Measurements from ENCODE around the gene PCDH15. TPM values are rescaled to one million over a fixed set of nuclear protein-coding genes. Genes with fewer than 3 reads are reported as not detected.

PCDH15 gene
- total RNA-seq, 4 donors from 2014 or later = 0.14 to 0.48 (median 0.37) TPM; not detected in 1

DNA sequence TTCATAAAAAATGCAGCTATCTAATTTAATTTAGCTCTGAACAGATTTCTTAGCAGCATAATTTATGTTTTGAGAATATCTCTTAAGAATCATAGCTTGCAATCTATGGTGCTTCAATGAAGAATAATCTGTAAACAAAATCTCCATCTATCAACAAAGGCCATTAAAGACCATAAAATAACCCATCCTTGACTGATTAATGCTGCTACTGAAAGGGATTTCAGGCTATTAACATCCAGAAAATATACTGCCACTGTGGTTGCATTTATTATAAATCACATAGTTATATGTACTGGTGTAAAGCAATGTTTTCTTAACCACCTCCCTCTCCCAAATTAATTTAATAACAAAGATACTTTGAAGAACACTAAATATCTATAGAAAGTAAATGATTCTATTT, 191.6 kb downstream of the PCDH15 start:
- DNase-seq = no peak
- in situ Hi-C loops (cut with MboI; ENCODE audit: low pct_ligation_motif_present in 1 of 4, low pct_unique_long_range_greater_than_20kb in 1 of 4, low sequenced_read_pairs in 3 of 4) = no loop called here
- H3K4me3 ChIP-seq = no peak overlapping the region
- H3K4me1 ChIP-seq = no peaks in the 10 kb centered on the region
- TF ChIP-seq EP300 (IDR thresholded peaks at IDR 0.05; ENCODE audit: low read depth) (no peak), POLR2AphosphoS5 (IDR thresholded peaks at IDR 0.05) (no peak), POLR2A (IDR thresholded peaks at IDR 0.05) (no peak)
- TF ChIP-seq, protein P1, sequence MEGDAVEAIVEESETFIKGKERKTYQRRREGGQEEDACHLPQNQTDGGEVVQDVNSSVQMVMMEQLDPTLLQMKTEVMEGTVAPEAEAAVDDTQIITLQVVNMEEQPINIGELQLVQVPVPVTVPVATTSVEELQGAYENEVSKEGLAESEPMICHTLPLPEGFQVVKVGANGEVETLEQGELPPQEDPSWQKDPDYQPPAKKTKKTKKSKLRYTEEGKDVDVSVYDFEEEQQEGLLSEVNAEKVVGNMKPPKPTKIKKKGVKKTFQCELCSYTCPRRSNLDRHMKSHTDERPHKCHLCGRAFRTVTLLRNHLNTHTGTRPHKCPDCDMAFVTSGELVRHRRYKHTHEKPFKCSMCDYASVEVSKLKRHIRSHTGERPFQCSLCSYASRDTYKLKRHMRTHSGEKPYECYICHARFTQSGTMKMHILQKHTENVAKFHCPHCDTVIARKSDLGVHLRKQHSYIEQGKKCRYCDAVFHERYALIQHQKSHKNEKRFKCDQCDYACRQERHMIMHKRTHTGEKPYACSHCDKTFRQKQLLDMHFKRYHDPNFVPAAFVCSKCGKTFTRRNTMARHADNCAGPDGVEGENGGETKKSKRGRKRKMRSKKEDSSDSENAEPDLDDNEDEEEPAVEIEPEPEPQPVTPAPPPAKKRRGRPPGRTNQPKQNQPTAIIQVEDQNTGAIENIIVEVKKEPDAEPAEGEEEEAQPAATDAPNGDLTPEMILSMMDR (IDR thresholded peaks at IDR 0.05) = no peak
- no peak overlapping the region for H3K27ac ChIP-seq
- H3K36me3 ChIP-seq = no peaks in the 10 kb centered on the region
- no peaks in the 10 kb centered on the region for H3K9me3 ChIP-seq
- H3K27me3 ChIP-seq = no peaks in the 10 kb centered on the region
- intact Hi-C loops (cut with DNase I; ENCODE audit: low total_unique reads) = no loop called here

DNA sequence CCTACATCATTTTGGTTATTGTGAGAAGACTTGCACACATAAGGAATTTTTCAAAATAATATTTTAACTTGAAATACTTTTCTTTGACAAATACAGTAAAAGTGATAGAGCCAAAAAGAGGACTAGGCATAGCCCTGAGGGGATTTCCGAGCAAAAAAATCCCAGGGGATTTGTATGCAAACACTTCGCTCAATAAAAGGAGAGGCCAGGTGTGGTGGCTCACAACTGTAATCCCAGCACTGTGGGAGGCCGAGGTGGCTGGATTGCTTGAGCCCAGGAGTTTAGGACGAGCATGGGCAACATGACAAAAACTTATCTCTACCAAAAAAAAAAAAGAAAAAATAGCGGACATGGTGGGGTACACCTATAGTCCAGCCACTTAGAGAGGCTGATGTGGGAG, 193.0 kb downstream of the PCDH15 start:
- WGBS, 2 donors (ENCODE audit: low coverage in 1 of 2) = 63 to 69% methylated on average over 5 of the region's 5 CpGs
- in situ Hi-C loops (cut with MboI; ENCODE audit: low pct_ligation_motif_present in 1 of 4, low pct_unique_long_range_greater_than_20kb in 1 of 4, low sequenced_read_pairs in 3 of 4) (no loop called here), intact Hi-C loops (cut with DNase I; ENCODE audit: low total_unique reads) (no loop called here)
- DNase-seq = no peak
- Histone ChIP-seq H3K27ac (no peak overlapping the region), H3K9me3 (no peaks in the 10 kb centered on the region), H3K36me3 (no peaks in the 10 kb centered on the region), H3K4me3 (no peak overlapping the region), H3K4me1 (no peaks in the 10 kb centered on the region), H3K27me3 (no peaks in the 10 kb centered on the region)
- no peak for TF ChIP-seq POLR2AphosphoS5 (IDR thresholded peaks at IDR 0.05)

DNA sequence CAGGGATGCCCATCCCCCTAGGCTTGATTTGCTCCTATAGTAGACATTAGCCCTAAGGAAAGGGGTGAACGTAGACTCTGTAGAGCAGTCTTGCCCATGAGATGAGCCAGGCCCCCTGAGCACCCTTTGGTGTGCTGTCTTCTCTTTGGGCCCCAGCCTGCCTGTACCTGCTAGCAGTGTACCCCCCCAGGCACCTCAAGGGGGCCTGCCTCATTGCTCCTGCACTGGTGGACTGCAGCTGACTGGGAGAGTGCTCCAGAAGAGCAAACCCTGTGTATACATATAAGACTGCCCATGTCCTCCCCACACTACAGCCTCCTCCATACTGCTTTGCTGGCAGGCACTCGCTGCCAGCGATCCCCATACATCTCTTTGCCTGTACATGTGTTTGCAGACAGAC, 206.7 kb downstream of the PCDH15 start:
- H3K27me3 ChIP-seq = no peaks in the 10 kb centered on the region
- no peak for DNase-seq
- no peak overlapping the region for H3K4me3 ChIP-seq
- no peak overlapping the region for H3K27ac ChIP-seq
- TF ChIP-seq, protein P1 (IDR thresholded peaks at IDR 0.05) = no peak
- TF ChIP-seq POLR2AphosphoS5 (IDR thresholded peaks at IDR 0.05) = no peak
- TF ChIP-seq POLR2A (IDR thresholded peaks at IDR 0.05) = no peak
- H3K9me3 ChIP-seq = no peaks in the 10 kb centered on the region
- in situ Hi-C loops (cut with MboI; ENCODE audit: low pct_ligation_motif_present in 1 of 4, low pct_unique_long_range_greater_than_20kb in 1 of 4, low sequenced_read_pairs in 3 of 4) = no loop called here
- no peaks in the 10 kb centered on the region for H3K4me1 ChIP-seq
- H3K36me3 ChIP-seq = no peaks in the 10 kb centered on the region
- WGBS, 2 donors (ENCODE audit: low coverage in 1 of 2) = 69 to 93% methylated on average over 2 to 3 of the region's 3 CpGs
- intact Hi-C loops (cut with DNase I; ENCODE audit: low total_unique reads) = no loop called here

DNA sequence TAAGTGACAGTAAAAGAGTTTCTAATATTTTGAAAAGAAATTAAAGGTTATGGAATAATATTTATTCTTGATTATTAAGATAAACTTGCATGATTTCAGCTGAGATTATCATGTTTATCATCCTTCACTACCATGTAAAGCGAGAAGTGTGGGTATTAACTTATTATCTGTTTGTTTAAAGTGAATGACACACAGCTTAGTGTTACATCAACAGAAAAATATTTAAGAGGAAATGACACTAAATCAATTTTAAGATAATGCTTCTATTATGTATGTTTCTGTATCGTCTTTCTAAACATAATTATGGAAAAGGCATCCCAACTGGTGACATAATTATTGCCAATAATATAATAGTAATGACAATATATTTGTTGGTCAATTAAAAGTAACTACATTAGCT, 213.1 kb downstream of the PCDH15 start:
- intact Hi-C loops (cut with DNase I; ENCODE audit: low total_unique reads) = no loop called here
- Histone ChIP-seq H3K27me3 (no peaks in the 10 kb centered on the region), H3K27ac (no peak overlapping the region), H3K9me3 (no peaks in the 10 kb centered on the region), H3K4me1 (no peaks in the 10 kb centered on the region), H3K4me3 (no peak overlapping the region), H3K36me3 (no peaks in the 10 kb centered on the region)
- DNase-seq = no peak
- WGBS, 2 donors (ENCODE audit: low coverage in 1 of 2) = 20 to 22% methylated on average over 2 of the region's 2 CpGs
- TF ChIP-seq EP300 (IDR thresholded peaks at IDR 0.05; ENCODE audit: low read depth) = no peak
- TF ChIP-seq POLR2AphosphoS5 (IDR thresholded peaks at IDR 0.05) = no peak
- TF ChIP-seq POLR2A (IDR thresholded peaks at IDR 0.05) = no peak
- TF ChIP-seq, protein P1 (IDR thresholded peaks at IDR 0.05) = no peak
- in situ Hi-C loops (cut with MboI; ENCODE audit: low pct_ligation_motif_present in 1 of 4, low pct_unique_long_range_greater_than_20kb in 1 of 4, low sequenced_read_pairs in 3 of 4) = no loop called here

DNA sequence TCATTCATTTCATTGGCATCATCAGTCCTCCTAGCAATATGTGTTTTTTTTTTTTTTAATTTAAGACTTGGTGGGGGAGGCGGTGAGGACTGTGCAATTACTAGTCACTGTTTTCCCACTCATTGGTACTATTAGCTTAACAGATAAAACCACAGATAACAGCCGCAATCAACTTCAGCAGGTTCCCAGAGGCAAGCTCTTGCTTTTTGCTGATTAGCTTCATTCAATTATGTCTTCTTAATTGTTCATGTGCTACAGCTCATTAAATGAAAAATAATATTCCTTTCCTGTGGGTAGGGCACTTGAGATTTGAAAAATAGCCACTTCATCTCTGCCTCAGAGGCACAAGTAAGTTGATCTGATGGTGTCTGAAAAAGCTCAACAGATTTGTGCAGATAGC, 215.5 kb downstream of the PCDH15 start:
- WGBS, 2 donors (ENCODE audit: low coverage in 1 of 2) = 35 to 38% methylated on average over 2 of the region's 2 CpGs

More for the DNA sequence above, 215.5 kb downstream of the PCDH15 start:
- no peaks in the 10 kb centered on the region for H3K9me3 ChIP-seq
- no peaks in the 10 kb centered on the region for H3K4me1 ChIP-seq
- TF ChIP-seq, protein P1 (IDR thresholded peaks at IDR 0.05) = no peak
- TF ChIP-seq POLR2AphosphoS5 (IDR thresholded peaks at IDR 0.05) = no peak
- no peak for TF ChIP-seq EP300 (IDR thresholded peaks at IDR 0.05; ENCODE audit: low read depth)
- no peak overlapping the region for H3K4me3 ChIP-seq
- intact Hi-C loops (cut with DNase I; ENCODE audit: low total_unique reads) (no loop called here), in situ Hi-C loops (cut with MboI; ENCODE audit: low pct_ligation_motif_present in 1 of 4, low pct_unique_long_range_greater_than_20kb in 1 of 4, low sequenced_read_pairs in 3 of 4) (no loop called here)
- H3K27me3 ChIP-seq = no peaks in the 10 kb centered on the region
- no peak overlapping the region for H3K27ac ChIP-seq
- DNase-seq = no peak
- H3K36me3 ChIP-seq = no peaks in the 10 kb centered on the region
